Measurements from ENCODE around the gene ZNF606. TPM values are rescaled to one million over a fixed set of nuclear protein-coding genes. Genes with fewer than 3 reads are reported as not detected.

ZNF606 gene
- total RNA-seq, 2 donors from 2014 or later: 25.8 to 34.7 TPM

- Mint-ChIP-seq H3K36me3 (ENCODE audit: low read depth) (peaks cover 6% of the 10 kb centered on the region), H3K4me1 (no peaks in the 10 kb centered on the region), H3K27me3 (ENCODE audit: insufficient read depth) (peaks cover 51% of the 10 kb centered on the region), H3K4me3 (no peak overlapping the region), H3K9me3 (peaks cover 85% of the 10 kb centered on the region), H3K27ac (no peak overlapping the region)
- no peak overlapping the region for H3K9ac ChIP-seq (ENCODE audit: extremely low read depth, low read length, poor library complexity, severe bottlenecking)
- no peak overlapping the region for H3K4me3 ChIP-seq (ENCODE audit: low read length)
- 91 to 95% methylated on average over 21 to 42 of the region's 42 CpGs for WGBS, 2 experiments (ENCODE audit: insufficient coverage in 1 of 2, insufficient read length in 1 of 2)
- peaks cover 7% of the 10 kb centered on the region for H3K9me3 ChIP-seq (ENCODE audit: control insufficient read depth, low read length)
- H3K27ac ChIP-seq (ENCODE audit: low read depth, low read length): no peak overlapping the region
- TF ChIP-seq, protein P1, sequence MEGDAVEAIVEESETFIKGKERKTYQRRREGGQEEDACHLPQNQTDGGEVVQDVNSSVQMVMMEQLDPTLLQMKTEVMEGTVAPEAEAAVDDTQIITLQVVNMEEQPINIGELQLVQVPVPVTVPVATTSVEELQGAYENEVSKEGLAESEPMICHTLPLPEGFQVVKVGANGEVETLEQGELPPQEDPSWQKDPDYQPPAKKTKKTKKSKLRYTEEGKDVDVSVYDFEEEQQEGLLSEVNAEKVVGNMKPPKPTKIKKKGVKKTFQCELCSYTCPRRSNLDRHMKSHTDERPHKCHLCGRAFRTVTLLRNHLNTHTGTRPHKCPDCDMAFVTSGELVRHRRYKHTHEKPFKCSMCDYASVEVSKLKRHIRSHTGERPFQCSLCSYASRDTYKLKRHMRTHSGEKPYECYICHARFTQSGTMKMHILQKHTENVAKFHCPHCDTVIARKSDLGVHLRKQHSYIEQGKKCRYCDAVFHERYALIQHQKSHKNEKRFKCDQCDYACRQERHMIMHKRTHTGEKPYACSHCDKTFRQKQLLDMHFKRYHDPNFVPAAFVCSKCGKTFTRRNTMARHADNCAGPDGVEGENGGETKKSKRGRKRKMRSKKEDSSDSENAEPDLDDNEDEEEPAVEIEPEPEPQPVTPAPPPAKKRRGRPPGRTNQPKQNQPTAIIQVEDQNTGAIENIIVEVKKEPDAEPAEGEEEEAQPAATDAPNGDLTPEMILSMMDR (conservative IDR thresholded peaks at IDR 0.05): no peak
- H3K27me3 ChIP-seq (ENCODE audit: control insufficient read depth, insufficient read depth, low read length, poor library complexity, severe bottlenecking): no peaks in the 10 kb centered on the region
- no peaks in the 10 kb centered on the region for H3K4me1 ChIP-seq (ENCODE audit: control insufficient read depth, insufficient read depth, low read length)
- DNase-seq: no peak
- no peaks in the 10 kb centered on the region for H3K36me3 ChIP-seq (ENCODE audit: control insufficient read depth, insufficient read depth, low read length)
Observed at GRCh38 chr19:58044391-58044790, 41.8 kb upstream of the ZNF606 start.

DNA sequence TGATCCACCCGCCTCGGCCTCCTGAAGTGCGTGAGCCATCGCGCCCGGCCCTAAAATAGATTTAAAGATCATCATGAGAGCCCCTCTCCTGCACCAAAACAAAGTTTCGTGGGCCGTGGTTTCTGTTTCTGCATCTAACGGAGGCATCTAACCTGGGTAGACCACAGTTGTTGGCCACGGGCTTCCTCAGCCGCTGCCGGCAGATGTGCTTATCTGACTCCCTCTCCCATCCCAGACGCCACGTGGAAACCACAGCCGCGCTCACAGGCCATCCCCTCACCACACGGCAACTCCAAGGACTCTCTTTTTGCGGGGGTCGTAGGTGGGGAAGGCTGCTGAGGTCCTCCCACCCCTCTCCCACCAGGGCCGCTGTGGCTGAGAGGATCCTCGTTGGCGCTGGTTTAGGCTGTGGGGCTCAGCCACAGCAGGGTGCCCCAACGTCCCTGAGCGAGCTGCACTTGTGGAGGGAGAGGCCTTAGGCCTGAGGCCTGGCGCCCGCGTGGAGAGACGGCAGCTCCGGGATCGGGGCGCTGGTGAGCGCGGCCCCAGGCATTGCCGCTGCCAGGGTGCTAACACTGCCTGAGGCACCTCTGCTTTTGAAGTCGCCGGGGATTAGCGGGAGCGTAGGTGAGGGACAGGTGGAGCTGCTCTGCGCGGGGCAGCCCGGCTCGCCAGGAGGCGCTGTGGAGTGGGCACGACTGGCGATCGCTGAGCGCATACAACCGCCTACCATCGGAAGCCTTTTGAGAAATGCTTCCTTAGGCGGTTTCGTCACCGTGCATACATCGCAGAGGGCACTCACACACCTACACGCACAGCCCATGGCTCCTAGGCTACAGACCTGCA lies 40.1 kb upstream of the ZNF606 start:
- Mint-ChIP-seq H3K9me3 (peaks cover 77% of the 10 kb centered on the region), H3K4me3 (no peak overlapping the region), H3K36me3 (ENCODE audit: low read depth) (peaks cover 2% of the 10 kb centered on the region), H3K4me1 (no peaks in the 10 kb centered on the region), H3K27me3 (ENCODE audit: insufficient read depth) (peaks cover 50% of the 10 kb centered on the region), H3K27ac (no peak overlapping the region)
- TF ChIP-seq, protein P1 (conservative IDR thresholded peaks at IDR 0.05): peak; percentile 70
- H3K27ac ChIP-seq (ENCODE audit: low read depth, low read length): no peak overlapping the region
- WGBS, 2 experiments (ENCODE audit: insufficient coverage in 1 of 2, insufficient read length in 1 of 2): 69 to 85% methylated on average over 37 to 53 of the region's 54 CpGs
- H3K4me1 ChIP-seq (ENCODE audit: control insufficient read depth, insufficient read depth, low read length): no peaks in the 10 kb centered on the region
- no peak overlapping the region for H3K9ac ChIP-seq (ENCODE audit: extremely low read depth, low read length, poor library complexity, severe bottlenecking)
- no peaks in the 10 kb centered on the region for H3K36me3 ChIP-seq (ENCODE audit: control insufficient read depth, insufficient read depth, low read length)
- no peak overlapping the region for H3K4me3 ChIP-seq (ENCODE audit: low read length)
- no peaks in the 10 kb centered on the region for H3K9me3 ChIP-seq (ENCODE audit: control insufficient read depth, low read length)
- peak; percentile 87 for DNase-seq
- H3K27me3 ChIP-seq (ENCODE audit: control insufficient read depth, insufficient read depth, low read length, poor library complexity, severe bottlenecking): no peaks in the 10 kb centered on the region

DNA sequence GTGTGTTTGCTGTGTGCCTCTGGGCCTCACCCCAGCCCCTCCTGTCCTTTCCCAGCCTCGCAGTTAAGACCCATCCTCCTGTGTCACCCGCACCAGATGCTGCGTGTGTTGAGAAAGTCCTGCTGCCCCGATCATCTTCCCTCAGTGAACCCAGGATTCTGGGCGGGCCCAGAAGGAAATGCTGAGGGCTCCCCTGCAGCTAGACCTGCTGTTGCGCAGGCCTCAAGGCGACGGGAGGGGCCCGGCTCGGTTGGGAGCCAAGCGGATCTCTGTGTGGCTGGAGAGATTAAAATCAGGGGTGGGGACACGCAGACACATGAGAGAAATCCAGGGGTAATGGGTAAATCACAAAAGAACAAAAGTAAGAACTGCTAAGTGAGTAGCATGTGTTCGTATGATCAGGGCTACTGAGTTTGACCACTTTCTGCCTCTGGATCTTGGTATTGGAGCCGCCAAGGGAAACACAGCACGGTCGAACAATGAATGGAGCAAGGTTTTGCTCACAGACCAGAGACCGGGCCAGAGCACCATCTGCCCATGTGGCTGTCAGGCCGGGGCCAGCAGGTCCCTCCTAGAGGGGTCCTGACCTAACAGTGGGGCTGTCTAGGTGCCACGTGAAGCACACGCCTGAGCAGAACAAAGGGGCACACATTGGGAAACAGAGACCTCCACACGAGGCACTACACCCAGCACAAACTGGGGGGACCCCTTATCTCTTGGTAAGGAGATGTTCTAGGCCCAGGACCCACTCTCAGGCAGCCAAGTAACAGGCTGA lies 38.3 kb upstream of the ZNF606 start:
- H3K9me3 ChIP-seq (ENCODE audit: control insufficient read depth, low read length): no peaks in the 10 kb centered on the region
- no peak overlapping the region for H3K27ac ChIP-seq (ENCODE audit: low read depth, low read length)
- Mint-ChIP-seq H3K27ac (no peak overlapping the region), H3K4me1 (no peaks in the 10 kb centered on the region), H3K9me3 (peaks cover 74% of the 10 kb centered on the region), H3K36me3 (ENCODE audit: low read depth) (peaks cover 9% of the 10 kb centered on the region), H3K27me3 (ENCODE audit: insufficient read depth) (peaks cover 42% of the 10 kb centered on the region), H3K4me3 (no peak overlapping the region)
- H3K36me3 ChIP-seq (ENCODE audit: control insufficient read depth, insufficient read depth, low read length): no peaks in the 10 kb centered on the region
- WGBS, 2 experiments (ENCODE audit: insufficient coverage in 1 of 2, insufficient read length in 1 of 2): 80 to 87% methylated on average over 17 to 21 of the region's 21 CpGs
- H3K4me3 ChIP-seq (ENCODE audit: low read length): no peak overlapping the region
- no peaks in the 10 kb centered on the region for H3K27me3 ChIP-seq (ENCODE audit: control insufficient read depth, insufficient read depth, low read length, poor library complexity, severe bottlenecking)
- no peak for DNase-seq
- no peaks in the 10 kb centered on the region for H3K4me1 ChIP-seq (ENCODE audit: control insufficient read depth, insufficient read depth, low read length)
- no peak overlapping the region for H3K9ac ChIP-seq (ENCODE audit: extremely low read depth, low read length, poor library complexity, severe bottlenecking)
- TF ChIP-seq, protein P1 (conservative IDR thresholded peaks at IDR 0.05): no peak
